GM12875 (cell line): ENCODE data around the gene AATF.

ENCODE experiments used
- H3K4me3 ChIP-seq: one replicate; pipeline ENCODE4 v1.5.1; 2011; ENCODE audit warnings: low read depth, low read length, control low read depth
- CTCF ChIP-seq: IDR thresholded peaks from 2 replicates; pipeline ENCODE4 v1.5.1; 2011; ENCODE audit warnings: low read depth, mild to moderate bottlenecking, control low read depth, inconsistent platforms, low read length, moderate library complexity, borderline replicate concordance; ENCODE audit not compliant: insufficient read depth

Gene AATF

GRCh38 chr17:36939802-36940312 is 8.9 kb upstream of the AATF start:
- no peak for TF ChIP-seq CTCF
- H3K4me3 ChIP-seq, result no peak overlapping the region

- H3K4me3 ChIP-seq, result no peak overlapping the region
- no peak for TF ChIP-seq CTCF
Observed at GRCh38 chr17:36940313-36941264, 8.2 kb upstream of the AATF start.

GRCh38 chr17:36941265-36942010 is 7.3 kb upstream of the AATF start:
- H3K4me3 ChIP-seq, result no peak overlapping the region

GRCh38 chr17:36942019-36942599 is 6.6 kb upstream of the AATF start:
- no peak for TF ChIP-seq CTCF
- peak overlapping the region; percentile 54 for H3K4me3 ChIP-seq

More at GRCh38 chr17:36941265-36942010, 7.3 kb upstream of the AATF start:
- TF ChIP-seq CTCF, result no peak

- TF ChIP-seq CTCF, result no peak
- peak overlapping the region; percentile 54 for H3K4me3 ChIP-seq
Observed at GRCh38 chr17:36942631-36943125, 6.1 kb upstream of the AATF start.

- no peak for TF ChIP-seq CTCF
- no peak overlapping the region for H3K4me3 ChIP-seq
Observed at GRCh38 chr17:36943250-36944191, 5.2 kb upstream of the AATF start.
